ENCODE measurements around the gene KISS1. TPM values are rescaled to one million over a fixed set of nuclear protein-coding genes. Genes with fewer than 3 reads are reported as not detected.

The KISS1 gene
- polyA plus RNA-seq, 3 donors from 2014 or later: not detected

- H3K9me3 Mint-ChIP-seq: no peaks in the 10 kb centered on the region
- H3K4me3 Mint-ChIP-seq: no peak overlapping the region
- no peak for DNase-seq
- no peaks in the 10 kb centered on the region for H3K36me3 Mint-ChIP-seq
- peaks cover 2 to 9% (median 3%) of the 10 kb centered on the region in 3 donors for H3K27me3 Mint-ChIP-seq (ENCODE audit: low read depth in 3 of 3)
- peaks cover 6 to 7% of the 10 kb centered on the region in 2 donors for H3K4me1 Mint-ChIP-seq
- H3K27ac Mint-ChIP-seq: no peak overlapping the region
Measured at GRCh38 chr1:204212715-204213114, 16.4 kb upstream of the KISS1 start.

- Mint-ChIP-seq H3K4me1 (peaks cover 6 to 7% of the 10 kb centered on the region in 2 donors), H3K27me3 (ENCODE audit: low read depth in 3 of 3) (peaks cover 3 to 9% (median 6%) of the 10 kb centered on the region in 3 donors), H3K36me3 (no peaks in the 10 kb centered on the region), H3K4me3 (no peak overlapping the region), H3K27ac (no peak overlapping the region), H3K9me3 (no peaks in the 10 kb centered on the region)
- DNase-seq: no peak
Measured at GRCh38 chr1:204211046-204211445, 14.8 kb upstream of the KISS1 start.

GRCh38 chr1:204207136-204207616 is 10.9 kb upstream of the KISS1 start:
- peaks cover 1 to 12% (median 2%) of the 10 kb centered on the region in 3 donors for H3K27me3 Mint-ChIP-seq (ENCODE audit: low read depth in 3 of 3)
- H3K4me3 Mint-ChIP-seq: no peak overlapping the region
- DNase-seq: peak; percentile 49 to 57 (median 55)
- H3K27ac Mint-ChIP-seq: no peak overlapping the region
- no peaks in the 10 kb centered on the region for H3K4me1 Mint-ChIP-seq
- H3K36me3 Mint-ChIP-seq: no peaks in the 10 kb centered on the region
- no peaks in the 10 kb centered on the region for H3K9me3 Mint-ChIP-seq

- DNase-seq: no peak
- Mint-ChIP-seq H3K4me1 (no peaks in the 10 kb centered on the region), H3K27me3 (ENCODE audit: low read depth in 3 of 3) (peaks cover 1 to 12% (median 2%) of the 10 kb centered on the region in 3 donors), H3K9me3 (no peaks in the 10 kb centered on the region), H3K36me3 (no peaks in the 10 kb centered on the region), H3K4me3 (no peak overlapping the region), H3K27ac (no peak overlapping the region)
Measured at GRCh38 chr1:204206121-204206520, 9.8 kb upstream of the KISS1 start.

- H3K9me3 Mint-ChIP-seq: no peaks in the 10 kb centered on the region
- no peaks in the 10 kb centered on the region for H3K4me1 Mint-ChIP-seq
- peaks cover 1 to 12% (median 2%) of the 10 kb centered on the region in 3 donors for H3K27me3 Mint-ChIP-seq (ENCODE audit: low read depth in 3 of 3)
- no peak for DNase-seq
- no peaks in the 10 kb centered on the region for H3K36me3 Mint-ChIP-seq
- peak overlapping the region in 1 of 6 donors; percentile 1 for H3K27ac Mint-ChIP-seq
- H3K4me3 Mint-ChIP-seq: no peak overlapping the region
Measured at GRCh38 chr1:204205486-204205885, 9.2 kb upstream of the KISS1 start.

- Mint-ChIP-seq H3K9me3 (no peaks in the 10 kb centered on the region), H3K36me3 (no peaks in the 10 kb centered on the region), H3K4me1 (no peaks in the 10 kb centered on the region), H3K27ac (no peak overlapping the region), H3K4me3 (no peak overlapping the region), H3K27me3 (ENCODE audit: low read depth in 3 of 3) (peaks cover 1 to 12% (median 2%) of the 10 kb centered on the region in 3 donors)
- DNase-seq: no peak
Measured at GRCh38 chr1:204204944-204205343, 8.7 kb upstream of the KISS1 start.

- H3K4me1 Mint-ChIP-seq: no peaks in the 10 kb centered on the region
- no peak for DNase-seq
- no peaks in the 10 kb centered on the region for H3K36me3 Mint-ChIP-seq
- H3K27me3 Mint-ChIP-seq (ENCODE audit: low read depth in 3 of 3): peaks cover 0 to 12% (median 1%) of the 10 kb centered on the region in 3 donors
- H3K4me3 Mint-ChIP-seq: no peak overlapping the region
- H3K27ac Mint-ChIP-seq: no peak overlapping the region
- H3K9me3 Mint-ChIP-seq: no peaks in the 10 kb centered on the region
Measured at GRCh38 chr1:204203206-204203767, 7.0 kb upstream of the KISS1 start.

GRCh38 chr1:204202481-204202880 is 6.2 kb upstream of the KISS1 start:
- H3K27me3 Mint-ChIP-seq (ENCODE audit: low read depth in 3 of 3): peaks cover 0 to 12% (median 0%) of the 10 kb centered on the region in 3 donors
- H3K36me3 Mint-ChIP-seq: no peaks in the 10 kb centered on the region
- H3K9me3 Mint-ChIP-seq: no peaks in the 10 kb centered on the region
- no peak overlapping the region for H3K4me3 Mint-ChIP-seq
- no peaks in the 10 kb centered on the region for H3K4me1 Mint-ChIP-seq
- DNase-seq: no peak
- H3K27ac Mint-ChIP-seq: no peak overlapping the region

- DNase-seq: no peak
- no peaks in the 10 kb centered on the region for H3K36me3 Mint-ChIP-seq
- no peaks in the 10 kb centered on the region for H3K4me1 Mint-ChIP-seq
- H3K27me3 Mint-ChIP-seq (ENCODE audit: low read depth in 3 of 3): peaks cover 0 to 10% (median 2%) of the 10 kb centered on the region in 3 donors
- no peak overlapping the region for H3K27ac Mint-ChIP-seq
- no peaks in the 10 kb centered on the region for H3K9me3 Mint-ChIP-seq
- no peak overlapping the region for H3K4me3 Mint-ChIP-seq
Measured at GRCh38 chr1:204201348-204202040, 5.2 kb upstream of the KISS1 start.

GRCh38 chr1:204199579-204199978 is 3.3 kb upstream of the KISS1 start:
- DNase-seq: no peak
- Mint-ChIP-seq H3K4me1 (peaks cover 0 to 2% of the 10 kb centered on the region in 2 donors), H3K27ac (no peak overlapping the region), H3K4me3 (no peak overlapping the region), H3K36me3 (no peaks in the 10 kb centered on the region), H3K27me3 (ENCODE audit: low read depth in 3 of 3) (peaks cover 2 to 9% (median 4%) of the 10 kb centered on the region in 3 donors), H3K9me3 (no peaks in the 10 kb centered on the region)

GRCh38 chr1:204198348-204199340 is 2.4 kb upstream of the KISS1 start:
- H3K9me3 Mint-ChIP-seq: no peaks in the 10 kb centered on the region
- peaks cover 2 to 6% (median 4%) of the 10 kb centered on the region in 3 donors for H3K27me3 Mint-ChIP-seq (ENCODE audit: low read depth in 3 of 3)
- H3K36me3 Mint-ChIP-seq: no peaks in the 10 kb centered on the region
- peaks cover 0 to 2% of the 10 kb centered on the region in 2 donors for H3K4me1 Mint-ChIP-seq
- H3K27ac Mint-ChIP-seq: no peak overlapping the region
- no peak overlapping the region for H3K4me3 Mint-ChIP-seq
- DNase-seq: no peak

GRCh38 chr1:204197068-204197467 is 777 bp upstream of the KISS1 start:
- Mint-ChIP-seq H3K4me3 (no peak overlapping the region), H3K4me1 (peaks cover 0 to 2% of the 10 kb centered on the region in 2 donors), H3K27me3 (ENCODE audit: low read depth in 3 of 3) (peaks cover 2 to 6% (median 4%) of the 10 kb centered on the region in 3 donors), H3K36me3 (no peaks in the 10 kb centered on the region), H3K9me3 (no peaks in the 10 kb centered on the region), H3K27ac (no peak overlapping the region)
- no peak for DNase-seq

- Mint-ChIP-seq H3K27ac (no peak overlapping the region), H3K4me1 (peaks cover 5% of the 10 kb centered on the region in 2 donors), H3K36me3 (no peaks in the 10 kb centered on the region), H3K9me3 (peaks cover 0 to 2% (median 0%) of the 10 kb centered on the region in 6 donors), H3K27me3 (ENCODE audit: low read depth in 3 of 3) (peaks cover 4 to 13% (median 9%) of the 10 kb centered on the region in 3 donors), H3K4me3 (no peak overlapping the region)
- DNase-seq: no peak
Measured at GRCh38 chr1:204194771-204195170, 1.5 kb downstream of the KISS1 start.
